CD1c-positive myeloid dendritic cell (primary cell): ENCODE measurements around the gene HEG1.

Experiments used
- DNase-seq: peaks from one replicate; pipeline ENCODE4 v3.0.0-alpha.2; 2016; ENCODE audit errors: extremely low spot score

The HEG1 gene

DNA sequence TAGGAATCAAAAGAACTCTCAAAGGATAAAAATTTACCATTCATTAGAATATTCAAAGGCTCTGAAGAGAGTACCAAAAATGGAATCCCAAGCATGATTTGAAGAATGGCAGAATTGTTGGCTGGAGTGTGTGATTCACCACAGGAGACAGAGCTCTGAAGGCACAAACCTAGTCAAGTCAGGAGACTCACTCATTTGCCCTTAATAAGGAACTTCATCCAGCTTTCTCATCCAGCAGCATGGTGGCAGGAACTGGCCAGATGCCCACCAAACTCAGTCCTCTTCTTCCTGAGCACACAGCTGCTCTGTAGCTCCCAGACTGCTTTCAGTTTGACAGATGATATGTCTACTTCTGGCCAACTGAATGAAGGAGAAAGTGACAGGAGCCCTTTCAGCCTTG, 16.5 kb upstream of the HEG1 start:
- no peak for DNase-seq

DNA sequence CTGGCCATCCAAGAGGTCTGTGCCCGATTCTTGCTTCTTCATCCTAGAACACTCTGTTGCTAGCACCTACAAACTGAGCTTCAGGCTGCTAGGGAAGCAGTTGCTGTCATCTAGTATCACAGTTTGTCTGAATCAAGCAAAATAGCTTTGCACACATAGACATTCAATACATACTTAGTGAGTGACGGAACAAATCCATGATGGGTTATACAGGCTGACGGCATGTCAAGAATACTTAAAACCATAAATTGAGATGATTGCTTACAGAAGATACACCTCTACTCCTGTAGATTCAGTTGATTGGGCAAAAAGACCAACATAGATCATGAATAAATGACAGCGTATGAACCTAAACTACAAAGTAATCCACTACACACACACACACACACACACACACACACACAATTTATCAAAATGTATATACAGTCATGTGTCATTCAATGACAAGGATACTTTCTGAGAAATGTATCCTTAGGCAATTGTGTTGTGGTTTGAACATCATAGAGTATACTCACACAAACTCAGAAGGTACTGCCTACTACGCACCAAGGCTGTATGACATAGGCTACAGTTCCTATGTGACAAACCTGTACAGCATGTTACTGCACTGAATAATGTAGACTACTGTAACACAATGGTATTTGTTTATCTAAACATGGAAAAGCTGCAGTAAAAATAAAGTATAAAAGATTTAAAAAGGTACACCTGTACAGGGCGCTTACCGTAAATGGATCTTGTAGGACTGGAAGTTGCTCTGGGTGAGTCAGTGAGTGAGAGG, 14.4 kb upstream of the HEG1 start:
- no peak for DNase-seq

DNA sequence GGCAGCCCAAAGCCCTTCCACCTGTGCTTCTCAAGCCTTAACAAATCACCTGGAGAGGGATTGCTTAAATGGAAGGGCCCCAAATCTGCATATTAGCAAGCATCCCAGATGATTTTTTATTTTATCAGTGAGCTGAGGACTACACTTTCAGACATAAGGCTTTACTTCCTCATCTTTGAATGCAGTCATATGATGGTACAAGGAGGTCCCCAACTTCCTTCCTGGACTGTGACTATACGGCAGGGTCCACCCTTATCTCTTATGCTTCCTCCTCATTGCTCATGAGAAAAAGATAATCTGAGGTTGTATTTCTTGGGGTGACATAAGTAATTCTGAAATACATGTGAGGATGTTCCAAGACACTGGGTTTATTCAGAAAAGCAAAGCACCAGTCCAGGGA, 13.7 kb upstream of the HEG1 start:
- peak; percentile 37 for DNase-seq

DNA sequence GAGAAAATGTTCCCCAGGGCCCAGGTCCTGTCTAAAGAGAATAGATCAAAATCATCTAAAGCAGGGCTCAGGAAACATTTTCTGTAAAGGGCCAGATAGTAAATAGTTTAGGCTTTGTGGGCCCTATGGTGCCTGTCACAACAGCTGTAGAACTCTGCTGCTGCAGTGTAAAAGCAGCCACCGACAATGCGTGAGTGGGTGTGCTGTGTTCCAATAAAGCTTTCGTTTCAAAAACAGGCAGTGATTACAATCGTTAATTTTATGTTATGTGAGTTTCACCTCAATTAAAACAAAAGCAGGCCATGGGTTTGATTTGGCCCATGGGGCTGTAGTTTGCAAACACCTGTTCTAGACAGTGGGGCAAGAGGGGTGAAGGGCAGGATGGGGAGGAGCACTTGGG, 12.5 kb upstream of the HEG1 start:
- no peak for DNase-seq

DNA sequence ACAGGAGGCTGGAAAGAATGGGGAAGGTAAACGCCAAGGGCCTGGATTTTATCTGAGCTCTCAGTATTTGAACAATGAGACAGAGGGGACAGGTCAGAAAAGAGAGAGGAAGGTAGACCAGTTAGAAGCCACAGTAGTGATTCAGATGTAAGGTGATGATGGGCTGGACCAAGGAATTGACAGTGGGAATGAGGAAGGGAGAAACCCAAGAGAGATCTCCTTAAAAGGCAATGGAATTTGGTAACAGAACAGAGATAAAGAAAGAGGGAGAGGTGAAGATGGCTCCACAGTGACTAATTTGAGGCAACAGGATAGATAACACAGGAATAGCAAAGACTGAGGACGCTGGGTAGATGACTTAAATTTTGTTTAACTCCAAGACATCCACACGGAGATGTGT, 11.4 kb upstream of the HEG1 start:
- no peak for DNase-seq

DNA sequence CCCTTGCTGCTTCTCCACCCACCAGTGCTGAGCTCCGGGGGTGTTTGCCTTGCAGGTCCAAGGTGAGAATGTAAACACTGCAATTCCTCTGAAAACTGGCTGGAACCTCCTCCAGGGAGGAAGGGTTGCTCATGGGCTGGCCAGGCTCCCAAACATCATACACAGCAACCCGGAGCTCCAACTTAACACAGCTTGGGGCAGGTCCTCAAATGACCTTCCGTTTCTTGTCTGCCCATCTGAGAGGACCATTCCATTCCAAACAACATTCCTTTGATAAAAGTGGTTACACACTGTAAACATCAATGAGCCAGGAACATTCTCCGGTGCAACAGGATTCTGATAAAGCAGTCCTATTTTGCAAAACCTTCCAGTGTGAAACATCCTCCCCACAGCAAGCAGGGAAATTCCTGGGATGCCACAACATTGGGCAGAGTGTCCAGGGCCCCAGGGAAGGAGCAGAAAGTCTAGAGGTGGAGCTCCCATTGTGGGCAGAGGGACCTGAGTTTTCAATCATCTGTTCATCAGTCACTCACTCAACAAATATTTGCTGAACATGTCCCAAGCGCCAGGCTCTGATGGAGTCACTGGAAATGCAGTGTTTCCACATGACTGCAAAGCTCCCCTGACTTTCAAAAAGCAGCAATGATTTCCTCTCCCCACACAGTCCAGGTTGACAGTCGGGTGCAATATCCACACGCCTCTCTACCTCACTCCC, 7.3 kb upstream of the HEG1 start:
- DNase-seq, result no peak

DNA sequence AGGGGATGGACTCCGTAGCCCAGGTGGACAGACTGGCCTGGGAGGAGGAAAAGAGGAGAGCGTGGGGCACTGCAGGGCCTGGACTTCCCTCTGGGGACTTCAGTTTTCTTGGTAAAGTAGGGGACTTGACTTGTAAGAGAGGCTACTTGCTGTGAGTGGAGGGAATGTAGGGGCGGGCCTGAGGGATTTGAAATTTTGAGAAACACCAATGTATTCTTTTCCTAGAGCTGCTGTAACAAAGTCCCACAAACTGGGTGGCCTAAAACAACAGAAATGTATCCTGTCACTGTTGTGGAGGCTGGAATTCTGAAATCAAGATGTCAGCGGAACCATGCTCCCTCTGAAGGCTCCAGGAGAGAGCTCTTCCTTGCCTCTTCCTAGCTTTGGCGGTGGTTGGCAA, 5.8 kb upstream of the HEG1 start:
- no peak for DNase-seq

DNA sequence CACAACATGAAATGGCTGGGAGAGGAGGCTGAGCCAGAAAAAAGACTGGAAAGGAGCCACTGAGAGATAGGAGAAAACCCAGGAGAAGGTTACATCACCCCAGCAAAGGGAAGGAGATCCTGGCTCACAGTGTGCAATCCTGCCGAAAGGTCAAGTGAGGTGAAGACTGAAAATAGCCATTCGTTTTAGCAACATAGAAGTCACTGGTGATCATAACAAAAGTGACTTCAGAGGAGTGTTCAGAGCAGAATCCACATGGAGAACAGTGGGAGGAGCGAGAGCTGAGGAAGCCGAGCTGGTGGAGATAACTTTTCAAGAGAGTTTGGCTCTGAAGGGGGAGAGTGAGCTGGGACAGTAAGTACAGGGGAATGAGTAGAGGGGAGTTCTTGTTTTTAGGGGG, 5.4 kb upstream of the HEG1 start:
- DNase-seq, result no peak

DNA sequence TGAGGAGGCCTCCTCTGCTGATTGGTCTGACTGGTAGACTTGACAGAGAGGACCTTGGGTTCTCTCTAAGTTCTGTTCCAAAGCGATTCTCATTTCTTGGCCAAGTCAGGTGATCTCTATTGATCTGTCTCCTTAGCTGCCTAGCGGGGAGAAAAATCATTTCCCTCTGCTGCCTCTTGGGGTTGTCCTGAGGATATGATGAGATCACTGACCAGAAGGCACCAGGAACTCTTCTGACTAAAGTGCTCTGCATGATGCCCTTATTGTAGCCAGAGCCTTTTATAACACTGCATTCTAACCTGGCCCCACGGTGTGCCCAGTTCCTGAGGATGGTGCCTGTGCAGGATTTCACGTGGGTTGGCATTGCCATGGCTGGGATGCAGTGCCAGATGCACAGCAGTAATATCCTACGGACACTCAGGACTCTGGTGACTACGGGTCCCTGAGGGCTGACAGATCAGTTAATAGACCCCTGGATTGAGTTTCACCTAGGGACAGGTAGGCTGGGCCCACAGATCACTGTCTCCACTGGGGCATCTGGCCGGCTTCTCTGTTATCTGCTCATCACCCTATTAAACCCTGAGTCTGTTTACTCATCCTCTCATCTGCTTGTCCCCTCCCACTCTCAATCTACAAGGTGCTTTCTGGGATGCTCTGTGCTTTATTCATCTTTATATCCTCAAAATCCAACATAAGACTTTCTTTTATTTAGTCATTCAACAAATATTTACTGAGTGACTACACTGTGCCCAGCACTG, 3.9 kb upstream of the HEG1 start:
- DNase-seq, result no peak

DNA sequence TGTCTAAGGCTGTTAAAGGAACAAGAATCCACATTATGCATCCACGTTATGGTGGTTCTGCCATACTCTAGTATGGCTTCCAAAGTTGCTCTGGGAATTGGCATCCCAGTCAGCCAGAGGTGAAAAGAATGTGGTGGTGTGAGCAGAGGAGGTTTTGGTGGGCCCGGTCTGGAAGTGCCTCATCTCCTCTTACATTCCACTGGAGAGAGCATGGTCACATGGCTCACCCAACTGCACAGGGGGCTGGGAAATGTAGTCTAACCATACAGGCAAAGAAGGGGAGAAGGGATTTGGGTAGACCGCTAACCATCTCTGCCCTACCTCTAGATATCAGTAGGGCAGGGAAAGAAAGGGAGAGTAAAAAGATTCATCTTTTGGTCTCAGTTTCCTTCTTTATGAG, 3.2 kb upstream of the HEG1 start:
- no peak for DNase-seq

DNA sequence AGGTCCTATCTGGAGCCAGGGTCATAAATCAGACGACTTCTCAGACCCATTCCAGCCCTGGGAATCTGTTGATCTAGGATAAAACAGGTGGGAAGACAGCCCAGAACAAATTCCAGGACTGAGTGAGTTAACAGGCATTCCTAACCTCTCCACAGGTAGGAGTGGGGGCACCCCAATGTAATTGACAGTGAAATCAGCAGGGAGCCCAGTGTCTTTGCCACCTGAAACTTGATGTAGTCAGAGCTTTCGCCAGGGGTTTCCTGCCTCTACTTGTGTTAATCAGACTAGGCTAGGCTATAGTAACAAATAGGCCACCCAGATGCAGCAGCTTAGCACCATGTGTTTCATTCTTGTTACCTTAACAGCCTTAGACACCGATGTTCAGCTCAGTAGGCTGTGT, 2.7 kb upstream of the HEG1 start:
- no peak for DNase-seq

DNA sequence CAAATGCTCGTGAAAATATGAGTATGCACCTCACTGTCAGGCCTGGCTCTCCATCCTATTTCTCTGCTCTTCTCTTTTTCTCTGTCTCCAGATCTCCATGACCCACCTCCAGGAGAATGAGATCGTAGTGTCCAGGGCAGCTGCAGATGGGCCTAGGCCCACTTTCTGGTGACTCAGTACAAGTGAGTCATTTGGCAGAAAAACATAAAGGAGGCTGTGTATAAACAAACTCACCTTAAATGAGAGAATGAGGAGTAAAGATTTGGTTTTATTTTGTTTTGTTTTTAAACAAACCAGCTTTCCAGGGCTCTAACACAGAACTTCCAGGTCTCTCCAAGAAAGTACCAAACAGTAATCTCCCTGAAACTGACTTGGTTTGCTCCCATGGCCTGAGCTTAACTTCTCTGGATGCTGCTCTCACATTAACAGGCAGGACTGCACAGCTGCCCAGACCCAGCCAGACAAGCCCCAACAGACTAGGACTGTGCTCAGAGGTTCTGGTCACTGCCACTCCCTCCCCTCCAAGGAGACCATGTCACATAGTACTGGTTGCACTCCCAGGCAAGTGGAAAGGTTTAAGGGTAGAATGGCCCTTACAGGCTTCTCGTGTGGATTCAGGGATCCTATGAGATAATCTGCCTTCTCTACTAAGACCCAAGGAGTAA, 1.5 kb upstream of the HEG1 start:
- no peak for DNase-seq

DNA sequence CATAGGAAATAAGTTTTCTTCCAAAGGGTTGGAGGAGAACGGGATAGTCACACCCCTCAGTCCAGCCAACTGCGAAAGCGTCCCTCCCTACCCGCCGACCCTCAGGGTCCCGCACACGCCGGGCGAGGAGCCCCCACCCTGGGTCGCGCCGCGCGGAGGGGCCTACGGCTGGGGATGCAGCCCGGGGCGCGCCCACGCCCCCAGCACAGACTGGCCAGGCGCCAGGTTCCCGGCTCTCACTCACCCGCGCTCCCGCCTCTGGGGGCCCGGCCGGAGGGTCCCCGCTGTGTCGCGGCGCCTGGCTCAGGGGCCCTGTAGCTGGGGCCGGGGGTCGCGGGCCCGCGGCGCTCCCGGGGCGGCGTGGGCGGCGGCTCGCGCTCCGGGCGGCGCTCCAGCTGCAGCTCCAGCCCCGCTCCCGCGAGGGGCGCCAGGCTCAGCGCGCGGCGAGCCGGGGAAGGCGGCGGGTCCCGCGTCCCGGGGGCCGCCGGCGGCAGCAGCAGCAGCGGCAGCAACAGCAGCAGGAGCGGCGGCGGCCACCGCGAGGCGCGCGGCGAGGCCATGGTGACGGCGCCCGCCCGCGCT, 375 bp downstream of the HEG1 start:
- DNase-seq, result peak; percentile 42

DNA sequence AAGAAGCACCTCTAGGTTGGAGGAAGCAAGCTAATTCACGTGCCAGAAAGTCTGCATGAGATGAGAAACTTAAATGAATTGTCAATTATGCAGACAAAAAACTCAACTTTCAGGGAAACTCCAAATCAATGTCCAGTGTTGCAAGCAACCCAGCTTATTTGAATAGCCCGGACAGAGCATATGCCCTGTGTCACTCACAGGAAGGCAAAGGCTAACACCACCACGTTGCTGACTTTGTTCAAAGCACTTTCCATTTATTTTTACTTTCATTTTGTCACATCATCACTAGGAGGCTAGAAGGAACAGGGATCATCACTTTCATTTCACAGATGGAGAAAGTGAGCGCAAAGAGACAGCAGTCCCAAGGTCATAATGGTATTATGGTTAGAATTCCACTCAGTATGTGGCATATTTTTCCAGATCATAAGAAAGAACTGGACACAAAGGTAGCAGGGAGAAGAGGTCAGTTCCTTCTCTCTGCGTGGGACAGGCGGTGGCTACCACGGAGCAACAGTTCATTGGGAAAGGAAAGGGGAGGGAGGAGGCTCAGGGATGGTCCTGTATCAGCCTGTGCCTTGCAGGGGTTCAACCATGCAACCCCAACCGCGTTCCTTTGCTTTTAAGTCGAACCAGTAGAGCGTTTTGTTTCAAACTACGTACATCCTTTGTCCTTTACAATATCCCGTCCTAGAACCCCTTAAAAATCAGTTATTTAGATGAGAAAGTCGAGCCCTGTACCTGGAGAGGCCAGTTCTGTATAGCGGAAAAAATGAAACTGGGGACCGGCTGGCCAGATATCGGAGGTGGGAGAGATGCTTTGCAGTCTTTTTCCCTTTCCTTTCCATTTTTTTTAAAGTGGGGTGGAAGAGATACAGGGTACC, 1.1 kb downstream of the HEG1 start:
- peak; percentile 45 for DNase-seq

DNA sequence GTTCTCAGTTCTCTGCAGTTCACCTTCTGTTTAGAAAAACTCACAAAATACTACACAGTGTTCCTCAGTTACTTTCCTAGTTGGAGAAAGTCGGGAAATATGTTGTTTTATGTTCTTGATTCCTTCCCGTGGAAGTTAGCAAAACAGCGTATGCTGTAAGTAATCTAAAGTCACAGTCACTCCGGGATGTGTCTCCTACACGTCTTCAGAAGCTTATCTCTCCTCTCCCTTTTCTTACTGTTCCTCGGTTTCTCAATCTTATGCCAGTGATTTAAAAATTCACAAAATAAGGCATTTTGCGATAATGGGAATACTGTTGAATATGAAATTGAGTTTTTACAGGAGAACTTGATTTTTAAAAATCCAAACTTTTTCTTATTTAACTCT, 1.7 kb downstream of the HEG1 start:
- no peak for DNase-seq

DNA sequence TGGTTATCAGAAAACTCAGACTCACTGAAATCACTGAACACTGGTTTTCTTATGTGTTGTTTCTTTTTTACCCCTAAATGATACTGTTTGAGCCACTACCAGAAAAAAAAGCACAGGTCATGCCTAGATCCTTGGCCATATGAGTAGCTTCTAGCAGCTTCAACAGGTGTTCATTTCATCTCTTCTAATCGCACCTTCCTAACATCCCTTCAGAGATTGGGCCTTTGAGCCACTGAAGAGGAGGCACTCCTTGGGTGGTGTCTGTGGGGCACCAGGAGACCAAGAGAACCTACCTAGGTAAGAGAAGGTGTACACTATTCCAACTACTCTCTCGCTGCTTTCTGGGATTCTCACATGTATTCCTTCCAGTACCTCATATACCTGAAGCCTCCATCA, 2.5 kb downstream of the HEG1 start:
- DNase-seq, result no peak

DNA sequence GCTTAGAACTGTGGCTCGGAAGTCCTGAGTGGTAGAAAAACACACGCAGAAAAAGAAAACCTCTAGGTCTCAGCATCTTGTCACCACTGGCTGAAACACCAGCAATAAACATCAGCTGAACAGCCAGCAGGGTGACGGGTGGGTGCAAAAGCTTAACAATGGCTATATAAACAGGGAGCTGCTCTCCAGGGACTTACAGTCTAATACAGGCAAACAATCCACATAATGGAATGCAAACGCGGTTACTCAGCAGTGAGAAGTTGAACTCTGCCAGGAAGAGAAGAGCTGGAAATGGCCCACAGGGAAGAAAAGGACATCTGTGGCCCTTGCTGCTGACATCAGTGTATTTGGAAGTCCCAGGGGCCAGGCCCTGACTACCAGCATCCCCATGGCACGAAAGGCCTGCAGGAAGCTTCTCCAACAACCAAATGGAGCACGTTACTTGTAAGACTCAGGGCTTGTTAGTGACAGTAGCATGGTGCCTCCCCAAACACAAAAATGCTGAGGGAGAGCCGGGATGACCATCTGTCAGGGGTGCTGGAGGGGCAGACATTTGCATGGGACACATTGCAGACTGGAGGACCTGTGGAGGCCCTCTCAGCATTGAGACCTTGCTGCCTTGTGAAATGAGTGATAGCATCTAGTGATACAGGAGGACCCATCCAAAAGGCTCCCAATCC, 3.0 kb downstream of the HEG1 start:
- DNase-seq, result no peak

DNA sequence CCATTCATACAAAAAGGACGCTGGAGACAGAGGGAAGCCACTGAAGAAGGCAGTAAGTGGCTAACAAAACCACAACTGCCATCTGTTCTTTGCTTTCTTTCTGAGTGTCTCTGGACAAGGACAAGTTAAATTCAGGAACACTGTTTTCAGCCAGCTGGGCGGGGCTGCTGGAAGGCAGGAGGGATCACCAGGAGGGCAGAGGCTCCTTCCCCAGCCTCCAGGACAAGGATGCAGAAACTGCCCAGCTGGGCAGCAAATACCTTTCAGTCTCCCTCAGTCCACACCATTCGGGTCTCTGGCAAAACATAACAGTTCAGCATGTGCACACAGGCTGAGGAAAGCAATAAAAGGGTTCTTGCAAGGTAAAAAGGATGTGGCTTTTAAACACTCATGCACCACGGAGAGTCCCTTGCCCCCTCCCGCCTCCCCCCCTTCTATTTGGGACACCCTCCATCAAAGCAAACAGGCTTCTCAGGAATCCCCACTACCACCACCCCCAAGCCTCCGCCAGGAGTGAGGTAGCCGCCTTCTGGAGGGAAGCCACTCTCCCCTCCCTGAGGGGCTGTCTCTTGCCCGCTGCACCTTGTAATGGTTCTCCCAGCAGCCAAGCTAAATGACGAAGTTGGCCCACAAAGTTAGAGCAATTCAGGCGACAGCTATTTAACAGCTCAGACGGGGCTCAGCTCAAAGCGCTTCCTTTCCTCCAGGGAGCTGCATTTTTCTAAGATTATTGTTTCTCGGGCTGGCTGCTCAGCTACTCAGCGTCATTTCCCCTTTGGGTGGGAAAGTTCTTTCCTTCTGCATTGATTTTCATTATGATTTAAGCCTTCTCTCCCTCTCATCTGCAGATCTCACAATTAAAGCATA, 3.8 kb downstream of the HEG1 start:
- peak; percentile 31 for DNase-seq

DNA sequence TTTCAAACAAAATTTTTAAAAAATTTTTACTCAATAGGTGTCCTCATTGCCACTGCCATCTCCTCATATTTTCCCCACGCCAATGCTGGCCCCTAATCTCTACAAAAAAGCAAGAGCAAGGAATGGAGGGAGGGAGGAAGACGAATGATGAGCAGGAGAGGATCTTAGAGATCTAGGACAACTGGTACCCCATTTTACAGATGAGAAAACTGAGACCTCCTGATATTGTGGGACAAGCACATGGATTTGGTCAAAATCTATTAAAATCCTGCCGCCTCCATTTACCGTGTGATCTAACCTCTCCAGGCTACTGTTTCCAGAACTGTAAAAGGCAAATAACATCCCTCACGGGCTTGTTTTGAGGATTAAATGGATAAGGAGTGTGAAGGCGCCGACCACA, 4.6 kb downstream of the HEG1 start:
- no peak for DNase-seq
